ENCODE measurements around the gene SIRT1. TPM values are rescaled to one million over a fixed set of nuclear protein-coding genes. Genes with fewer than 3 reads are reported as not detected.
"Not testable (repeated sequence)": the region's sequence is repeated elsewhere in the genome, so short reads cannot be mapped to it uniquely, and the experiment has no call there.

SIRT1 gene
- total RNA-seq, 2 donors from 2014 or later = 13.5 to 15.8 TPM

- H3K4me3 ChIP-seq = no peak overlapping the region
- 77 to 78% methylated on average over 8 to 10 of the region's 10 CpGs for WGBS, 2 donors
- intact Hi-C loops (cut with DNase I) = no loop called here
- no peaks in the 10 kb centered on the region for H3K9me3 ChIP-seq
- H3K27ac ChIP-seq = no peak overlapping the region
- no peak for DNase-seq
- no peaks in the 10 kb centered on the region for H3K4me1 ChIP-seq
- no peak for TF ChIP-seq POLR2A (IDR thresholded peaks at IDR 0.05)
- no peak for TF ChIP-seq CTCF (IDR thresholded peaks at IDR 0.05)
- H3K27me3 ChIP-seq = no peaks in the 10 kb centered on the region
- H3K36me3 ChIP-seq (replicated peaks in 1 of 2; ENCODE audit: insufficient read depth in 1 of 2, low read depth in 2 of 2) = no peaks in the 10 kb centered on the region
- no peak for ATAC-seq
Measured at GRCh38 chr10:67864607-67865371, 19.7 kb upstream of the SIRT1 start.

GRCh38 chr10:67868132-67868531, 16.3 kb upstream of the SIRT1 start:
- H3K4me1 ChIP-seq = no peaks in the 10 kb centered on the region
- no peak for ATAC-seq
- WGBS, 2 donors = 85 to 100% methylated on average over 2 of the region's 2 CpGs

GRCh38 chr10:67869996-67870395, 14.5 kb upstream of the SIRT1 start:
- TF ChIP-seq CTCF (IDR thresholded peaks at IDR 0.05) = no peak
- TF ChIP-seq POLR2A (IDR thresholded peaks at IDR 0.05) = no peak
- WGBS, 2 donors = 89 to 96% methylated on average over 6 of the region's 6 CpGs
- Histone ChIP-seq H3K27me3 (no peaks in the 10 kb centered on the region), H3K4me1 (no peaks in the 10 kb centered on the region), H3K27ac (no peak overlapping the region), H3K36me3 (replicated peaks in 1 of 2; ENCODE audit: insufficient read depth in 1 of 2, low read depth in 2 of 2) (no peaks in the 10 kb centered on the region), H3K4me3 (no peak overlapping the region), H3K9me3 (no peaks in the 10 kb centered on the region)
- intact Hi-C loops (cut with DNase I) = no loop called here
- DNase-seq (no peak), ATAC-seq (no peak)

More at GRCh38 chr10:67868132-67868531, 16.3 kb upstream of the SIRT1 start:
- Histone ChIP-seq H3K4me3 (no peak overlapping the region), H3K9me3 (no peaks in the 10 kb centered on the region), H3K36me3 (replicated peaks in 1 of 2; ENCODE audit: insufficient read depth in 1 of 2, low read depth in 2 of 2) (no peaks in the 10 kb centered on the region), H3K27me3 (no peaks in the 10 kb centered on the region), H3K27ac (no peak overlapping the region)
- TF ChIP-seq CTCF (IDR thresholded peaks at IDR 0.05) = no peak
- no peak for TF ChIP-seq POLR2A (IDR thresholded peaks at IDR 0.05)
- DNase-seq = no peak
- intact Hi-C loops (cut with DNase I) = no loop called here

GRCh38 chr10:67875340-67876238, 8.9 kb upstream of the SIRT1 start:
- no peak for ATAC-seq
- TF ChIP-seq CTCF (IDR thresholded peaks at IDR 0.05) (no peak), POLR2A (IDR thresholded peaks at IDR 0.05) (no peak)
- H3K27me3 ChIP-seq = no peaks in the 10 kb centered on the region
- no peak overlapping the region for H3K27ac ChIP-seq
- H3K36me3 ChIP-seq (replicated peaks in 1 of 2; ENCODE audit: insufficient read depth in 1 of 2, low read depth in 2 of 2) = no peaks in the 10 kb centered on the region
- H3K4me1 ChIP-seq = no peaks in the 10 kb centered on the region
- intact Hi-C loops (cut with DNase I) = no loop called here
- WGBS, 2 donors = 52 to 60% methylated on average over 3 of the region's 3 CpGs
- no peak overlapping the region for H3K4me3 ChIP-seq
- H3K9me3 ChIP-seq = no peaks in the 10 kb centered on the region
- DNase-seq = no peak

DNA sequence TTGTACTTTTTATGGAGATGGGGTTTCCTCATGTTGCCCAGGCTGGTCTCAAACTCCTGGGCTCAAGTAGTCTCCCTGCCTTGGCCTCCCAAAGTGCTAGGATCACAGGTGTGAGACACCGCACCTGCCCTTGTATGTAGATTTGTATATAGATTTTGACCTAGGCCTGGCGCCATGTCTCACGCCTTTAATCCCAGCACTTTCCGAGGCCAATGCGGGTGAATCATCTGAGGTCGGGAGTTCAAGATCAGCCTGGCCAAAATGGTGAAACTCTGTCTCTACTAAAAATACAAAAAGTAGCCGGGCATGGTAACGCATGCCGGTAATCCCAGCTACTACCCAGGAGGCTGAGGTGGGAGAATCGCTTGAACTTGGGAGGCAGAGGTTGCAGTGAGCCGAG, 7.0 kb upstream of the SIRT1 start:
- 93% methylated on average over 11 of the region's 11 CpGs for WGBS, 2 donors
- H3K36me3 ChIP-seq (replicated peaks in 1 of 2; ENCODE audit: insufficient read depth in 1 of 2, low read depth in 2 of 2); H3K4me1 ChIP-seq; DNase-seq; ATAC-seq; H3K27ac ChIP-seq; H3K9me3 ChIP-seq; intact Hi-C loops (cut with DNase I); H3K4me3 ChIP-seq; H3K27me3 ChIP-seq: not testable (repeated sequence)
